ENCODE data around the gene SARDH.

Gene SARDH

DNA sequence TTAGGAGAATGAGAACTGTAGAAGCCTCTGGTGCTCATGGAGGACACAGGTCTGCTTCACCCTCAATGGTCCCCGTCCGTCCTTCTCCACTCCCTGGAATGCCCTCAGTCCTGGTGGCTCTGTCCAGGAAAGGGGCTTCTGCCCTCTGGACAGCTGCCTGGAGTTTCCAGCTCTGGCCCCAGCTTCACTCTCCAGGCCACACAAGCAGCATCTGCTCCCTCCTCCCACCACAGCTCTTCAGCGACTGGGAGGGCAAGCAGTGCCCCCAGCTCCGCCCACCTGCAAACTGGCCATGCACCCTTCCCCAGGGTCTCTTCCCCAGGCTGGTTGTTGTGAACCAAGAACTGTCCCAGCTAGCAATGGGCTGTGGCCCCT lies 4.7 kb downstream of the SARDH start:
- no peak for DNase-seq (ENCODE audit: low read depth)

DNA sequence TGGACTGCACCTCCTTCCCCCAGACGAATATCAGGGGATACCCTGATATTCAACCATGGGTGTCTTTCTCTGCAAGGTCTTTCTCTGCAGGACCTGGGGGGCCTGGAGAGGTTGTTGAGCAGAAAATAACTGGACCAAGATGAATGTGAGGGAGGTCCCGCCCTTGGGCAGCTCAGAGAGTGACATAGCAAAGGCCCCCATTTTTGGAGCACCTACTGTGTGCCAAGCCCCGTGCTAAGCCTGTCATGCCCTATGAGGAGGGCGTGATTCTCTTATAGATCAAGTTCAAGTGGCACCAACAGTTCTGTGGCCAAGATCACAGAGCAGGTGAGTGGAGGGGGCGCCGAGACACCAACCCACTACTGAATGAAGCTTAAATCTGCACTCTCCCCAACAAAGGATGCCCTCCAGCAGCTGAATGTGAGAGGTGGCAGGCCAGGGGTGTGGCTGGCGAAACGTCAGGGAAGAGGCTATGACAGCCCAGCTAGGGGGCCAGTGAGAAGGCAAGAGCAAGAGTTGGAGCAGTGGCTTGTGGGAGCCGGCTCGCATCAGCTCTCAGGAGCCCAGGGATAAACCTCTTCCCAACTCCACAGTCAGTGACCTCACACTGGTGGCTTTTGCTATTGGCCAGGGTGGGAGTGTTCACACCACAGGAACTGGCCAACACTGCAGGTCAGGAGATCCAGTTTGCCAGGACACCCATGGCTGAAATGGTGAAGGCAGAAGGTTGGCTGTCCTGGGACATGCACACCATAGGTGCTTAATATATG lies 5.3 kb downstream of the SARDH start:
- DNase-seq (ENCODE audit: low read depth), result no peak

DNA sequence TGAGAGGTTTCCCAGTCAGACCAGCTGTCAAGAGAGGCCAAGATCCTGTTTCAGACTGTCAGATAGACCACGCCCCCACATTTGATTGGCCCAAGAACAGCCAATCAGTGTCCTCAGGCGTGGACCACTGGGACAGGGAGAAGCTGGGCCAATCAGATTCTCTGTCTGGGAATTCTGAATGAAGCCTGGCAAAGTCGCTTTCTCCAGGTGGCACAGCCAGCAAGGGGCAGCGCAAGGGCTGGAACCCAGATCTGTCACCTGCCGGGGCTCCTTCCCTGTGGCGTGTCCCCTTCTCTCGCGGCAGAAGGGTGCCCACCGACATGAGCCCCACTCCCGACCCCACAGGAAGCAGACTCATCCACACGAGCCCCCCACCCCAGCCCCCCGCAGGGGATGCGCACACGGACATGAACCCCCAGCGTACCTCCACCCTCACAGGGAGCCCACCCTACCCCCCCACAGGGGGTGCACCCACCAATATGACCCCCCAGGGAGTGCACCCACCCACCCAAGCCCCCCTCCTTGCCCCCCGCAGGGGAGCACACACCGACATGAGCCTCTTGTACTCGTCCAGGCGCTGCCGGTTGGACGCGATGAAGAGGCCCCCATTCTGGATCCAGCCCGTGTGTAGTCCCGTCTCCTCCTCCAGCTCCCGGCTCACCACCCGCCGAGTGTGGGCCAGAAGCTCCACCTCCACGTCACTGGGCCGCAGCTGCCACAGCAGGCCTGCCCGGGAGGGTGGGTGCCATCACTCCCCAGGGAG lies 6.1 kb downstream of the SARDH start:
- DNase-seq (ENCODE audit: low read depth), result no peak

DNA sequence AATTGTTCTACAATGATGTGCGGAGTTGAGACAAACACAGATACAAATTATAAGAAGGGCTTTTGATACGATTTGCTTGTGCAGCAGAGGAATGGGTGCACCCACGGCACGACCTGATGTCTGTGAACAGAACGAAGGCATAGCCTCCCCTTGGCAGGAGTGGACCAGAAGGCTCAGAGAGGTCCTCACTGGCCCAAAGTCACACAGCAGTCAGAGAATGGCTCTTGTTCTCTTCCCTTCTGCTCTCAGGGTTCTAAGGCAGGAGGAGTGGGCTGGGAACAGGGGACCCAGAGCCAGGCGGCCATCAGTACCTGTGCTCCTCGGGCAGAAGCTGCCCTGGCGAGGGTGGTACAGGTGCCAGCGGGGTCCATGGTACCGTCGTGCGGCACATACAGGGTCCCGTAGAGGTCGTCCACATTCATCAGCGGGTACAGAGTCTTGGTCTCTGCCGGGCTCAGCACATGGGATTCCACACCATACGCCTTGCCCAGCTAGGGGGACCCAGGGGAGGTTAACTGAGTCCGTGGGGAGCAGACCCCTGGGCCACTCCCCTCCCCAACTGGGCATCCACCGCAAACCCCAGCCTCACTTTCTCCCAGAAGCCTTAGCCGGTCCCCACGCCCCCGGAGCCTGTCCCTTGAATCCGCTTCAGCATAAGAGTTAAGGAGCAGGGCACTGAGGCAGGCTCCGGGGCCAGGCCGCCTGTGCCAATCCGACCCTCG lies 7.0 kb downstream of the SARDH start:
- DNase-seq (ENCODE audit: low read depth), result no peak

DNA sequence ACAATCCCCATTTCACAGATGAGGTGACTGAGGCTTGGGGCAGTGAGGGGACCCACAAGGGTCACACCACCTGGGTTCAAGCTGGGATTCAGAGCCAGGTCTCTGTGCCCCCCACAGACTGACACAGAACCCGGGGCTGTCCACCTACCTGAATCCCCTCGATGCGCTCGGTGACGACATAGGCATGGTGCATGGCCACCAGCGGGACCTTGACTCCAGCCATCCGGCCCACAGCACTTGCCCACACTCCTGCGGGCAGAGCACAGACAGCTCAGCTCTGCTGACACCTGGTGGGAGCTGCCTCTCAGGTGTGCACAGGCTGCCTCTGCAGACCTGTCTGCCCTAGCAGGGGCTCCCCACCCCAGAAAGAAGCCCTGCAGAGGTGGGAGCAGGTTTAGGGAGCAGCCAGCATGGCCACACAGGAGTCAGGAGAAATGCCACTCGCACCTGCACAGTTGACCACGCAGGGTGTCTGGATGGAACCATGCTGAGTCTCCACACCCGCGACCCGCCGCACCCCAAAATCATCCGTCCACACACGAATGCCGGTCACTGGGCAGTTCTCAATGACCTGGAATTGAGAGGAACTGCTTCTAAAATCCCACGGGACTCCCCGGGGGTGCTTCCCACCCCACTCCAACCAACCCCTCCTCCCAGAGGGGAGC lies 8.4 kb downstream of the SARDH start:
- no peak for DNase-seq (ENCODE audit: low read depth)

DNA sequence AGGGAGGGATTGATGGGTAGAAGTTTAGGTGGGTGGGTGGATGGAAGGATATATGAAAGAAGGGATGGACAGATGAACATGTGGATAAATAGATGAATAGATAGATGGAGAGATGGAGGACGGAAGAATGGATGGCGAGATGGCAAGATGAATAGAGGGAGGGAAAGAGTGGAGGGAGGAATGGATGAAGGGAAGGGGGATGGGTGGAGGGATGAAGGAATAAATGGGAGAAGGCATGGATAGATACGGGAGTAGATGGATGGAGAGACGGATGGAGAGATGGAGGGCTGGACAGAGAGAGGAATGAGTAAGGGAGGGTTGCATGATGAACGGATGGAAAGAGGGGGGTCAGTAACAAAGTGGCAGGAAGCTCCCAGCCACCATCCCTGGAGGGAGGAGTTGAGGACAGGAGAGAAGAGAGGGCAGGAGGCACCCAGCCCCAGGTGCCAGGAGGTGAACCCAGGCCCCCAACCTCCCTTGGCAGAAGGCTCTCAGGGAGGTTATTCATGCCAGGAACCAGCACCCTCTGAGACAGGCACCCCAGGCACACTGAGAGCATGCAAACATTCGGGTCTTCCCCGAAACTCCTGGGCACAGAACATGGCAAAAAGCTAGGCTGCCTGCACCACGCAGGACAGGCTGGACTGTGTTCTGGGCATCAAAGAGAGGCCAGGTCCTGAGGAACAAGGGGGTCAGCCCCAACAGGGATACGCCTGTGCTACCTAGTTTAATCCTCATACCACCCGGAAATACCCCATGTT lies 9.1 kb downstream of the SARDH start:
- DNase-seq (ENCODE audit: low read depth), result no peak

DNA sequence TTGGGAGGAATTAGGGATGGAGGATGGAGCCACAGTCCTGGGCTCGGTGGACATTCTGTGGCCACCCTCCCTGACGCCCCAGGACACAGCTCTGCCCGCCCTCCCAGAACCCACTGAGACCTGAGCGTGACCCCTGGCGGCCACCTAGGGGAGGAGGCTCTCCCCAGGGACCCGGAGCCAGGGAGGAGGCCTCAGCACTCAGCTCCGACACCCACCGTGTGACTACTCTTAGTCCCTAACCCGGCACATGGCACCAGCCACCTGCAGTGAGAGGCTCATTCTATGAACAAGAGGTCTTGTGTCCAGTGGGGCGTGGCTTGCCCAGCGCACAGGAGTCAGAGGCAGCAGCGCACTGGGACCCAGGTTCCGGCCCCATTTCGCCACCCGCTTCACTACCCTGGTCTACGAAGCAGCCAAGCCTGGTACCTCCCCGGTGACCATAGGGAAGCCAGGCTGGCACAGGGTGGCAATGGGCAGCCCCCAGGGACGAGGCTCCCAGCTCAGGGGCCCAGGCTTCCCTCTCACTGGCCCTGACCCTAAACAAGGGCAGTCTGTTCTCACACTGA lies 10.2 kb downstream of the SARDH start:
- no peak for DNase-seq (ENCODE audit: low read depth)

DNA sequence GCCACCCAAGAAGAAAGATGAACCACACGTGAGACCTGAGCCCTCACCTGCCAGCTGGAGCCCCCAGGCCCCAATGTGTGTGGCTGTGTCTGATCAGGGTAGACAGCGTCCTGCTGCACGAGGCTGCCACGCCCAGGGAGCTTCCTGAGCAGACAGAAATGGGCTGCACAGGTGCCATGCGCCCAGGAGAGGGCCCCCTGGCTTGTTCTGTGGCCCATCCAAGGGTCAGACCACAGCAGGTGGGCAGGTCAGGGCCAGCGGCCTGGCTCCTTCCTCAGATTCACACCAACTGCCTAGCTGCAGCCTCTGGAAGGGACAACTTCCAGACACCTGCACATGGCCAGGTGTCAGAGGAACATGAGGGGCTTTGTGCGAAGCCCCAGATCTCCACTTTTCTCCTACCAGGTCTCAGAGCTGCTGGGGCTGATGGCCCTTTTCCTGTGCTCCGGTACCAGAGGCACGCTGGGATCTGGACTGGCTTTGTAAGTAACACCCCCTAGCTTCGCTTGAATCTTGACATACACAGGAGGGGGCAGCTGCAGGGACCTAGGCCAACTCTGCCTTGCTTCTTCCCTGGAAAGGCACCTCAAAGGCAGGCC lies 10.8 kb downstream of the SARDH start:
- DNase-seq (ENCODE audit: low read depth), result no peak

DNA sequence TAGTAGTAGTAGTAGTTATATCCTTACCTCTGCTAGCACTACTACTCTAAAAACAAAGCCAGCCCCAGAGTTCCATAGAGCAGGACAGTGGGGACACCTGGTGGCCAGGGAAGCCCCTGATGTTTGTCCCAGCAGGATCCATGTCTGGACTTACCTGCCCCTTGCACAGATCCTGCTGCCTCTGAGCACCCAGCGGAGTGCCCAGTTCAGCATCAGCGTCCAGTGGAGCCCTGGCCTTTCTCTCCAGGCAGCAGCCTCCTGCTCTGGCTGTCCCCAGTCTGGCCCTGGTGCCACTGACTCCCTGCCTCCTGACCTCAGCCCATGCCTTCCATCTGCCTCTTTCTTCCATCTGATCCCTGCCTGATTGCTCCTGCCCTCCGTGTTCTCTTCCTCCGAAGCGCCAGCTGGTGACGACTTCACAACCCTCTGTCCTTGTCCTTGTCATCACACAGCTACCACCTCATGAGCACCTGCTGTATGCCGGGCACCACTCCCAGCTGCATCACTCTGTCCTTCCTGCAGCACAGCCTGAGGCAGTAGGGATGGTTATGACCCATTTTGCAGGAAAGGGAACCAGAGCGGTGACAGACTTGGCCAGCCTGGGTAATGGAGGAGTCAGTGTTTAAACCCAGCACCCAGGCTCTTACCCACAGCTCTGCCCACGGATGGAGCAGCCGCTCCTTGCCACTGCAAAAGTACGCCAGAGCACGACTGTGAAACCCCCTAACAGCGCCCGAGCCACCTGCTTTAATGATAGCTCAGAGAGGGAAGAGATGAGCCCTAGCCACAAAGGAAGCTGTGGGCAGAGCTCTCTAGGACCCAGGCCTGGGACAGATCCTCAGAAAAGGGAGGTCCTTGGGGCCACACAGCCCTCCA lies 11.5 kb downstream of the SARDH start:
- no peak for DNase-seq (ENCODE audit: low read depth)

DNA sequence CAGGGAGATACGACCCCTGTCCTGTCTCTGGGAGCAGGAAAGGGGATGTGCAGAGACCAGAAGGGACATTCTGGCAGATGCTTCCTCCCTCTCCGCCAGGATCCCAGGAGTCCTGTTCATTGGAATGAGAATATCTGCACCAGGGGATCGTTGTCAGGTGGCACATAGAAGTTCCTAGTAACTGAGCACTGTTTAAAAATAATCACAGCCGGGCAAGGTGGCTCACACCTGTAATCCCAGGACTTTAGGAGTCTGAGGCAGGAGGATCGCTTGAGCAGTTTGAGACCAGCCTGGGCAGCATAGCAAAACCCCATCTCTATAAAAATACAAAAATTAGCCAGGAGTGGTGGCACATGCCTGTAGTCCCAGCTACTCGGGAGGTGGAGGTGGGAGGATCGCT lies 12.3 kb downstream of the SARDH start:
- DNase-seq (ENCODE audit: low read depth), result no peak

DNA sequence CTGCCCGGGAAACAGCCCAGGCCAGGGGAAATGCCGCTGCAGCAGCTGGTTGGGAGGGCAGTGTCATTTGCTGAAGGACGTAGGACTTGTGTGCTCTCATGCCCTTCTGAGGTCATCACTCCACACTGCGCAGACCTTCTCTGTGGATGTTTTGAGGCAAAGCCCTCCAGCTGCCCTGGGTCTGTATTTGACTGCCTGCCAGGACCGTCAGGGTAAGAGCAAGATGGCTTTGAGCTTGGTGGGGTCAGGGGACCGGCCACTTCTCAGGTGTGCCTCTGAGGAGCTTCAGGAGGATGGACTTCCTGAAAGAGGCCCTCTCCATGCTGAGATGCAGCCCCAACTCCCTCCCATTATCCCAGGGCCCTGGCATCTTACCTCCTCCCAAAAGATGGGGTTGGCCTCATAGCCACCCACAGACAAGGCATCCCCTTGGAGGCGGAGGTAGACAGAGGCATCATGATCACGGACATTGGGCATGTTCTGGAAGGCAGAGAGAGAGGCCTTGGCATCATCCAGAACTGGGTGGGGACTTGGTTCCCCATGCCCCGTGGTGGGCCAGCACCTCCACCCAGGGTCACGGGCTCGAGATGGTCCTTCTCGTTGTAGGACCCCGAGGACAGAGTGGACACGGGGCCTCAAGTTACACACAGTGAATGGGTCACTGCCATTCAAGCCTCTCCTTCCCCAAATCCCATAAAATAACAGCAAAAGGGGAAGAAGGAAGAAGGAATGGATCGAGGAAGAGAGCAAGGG lies 19.4 kb downstream of the SARDH start:
- DNase-seq (ENCODE audit: low read depth), result no peak

DNA sequence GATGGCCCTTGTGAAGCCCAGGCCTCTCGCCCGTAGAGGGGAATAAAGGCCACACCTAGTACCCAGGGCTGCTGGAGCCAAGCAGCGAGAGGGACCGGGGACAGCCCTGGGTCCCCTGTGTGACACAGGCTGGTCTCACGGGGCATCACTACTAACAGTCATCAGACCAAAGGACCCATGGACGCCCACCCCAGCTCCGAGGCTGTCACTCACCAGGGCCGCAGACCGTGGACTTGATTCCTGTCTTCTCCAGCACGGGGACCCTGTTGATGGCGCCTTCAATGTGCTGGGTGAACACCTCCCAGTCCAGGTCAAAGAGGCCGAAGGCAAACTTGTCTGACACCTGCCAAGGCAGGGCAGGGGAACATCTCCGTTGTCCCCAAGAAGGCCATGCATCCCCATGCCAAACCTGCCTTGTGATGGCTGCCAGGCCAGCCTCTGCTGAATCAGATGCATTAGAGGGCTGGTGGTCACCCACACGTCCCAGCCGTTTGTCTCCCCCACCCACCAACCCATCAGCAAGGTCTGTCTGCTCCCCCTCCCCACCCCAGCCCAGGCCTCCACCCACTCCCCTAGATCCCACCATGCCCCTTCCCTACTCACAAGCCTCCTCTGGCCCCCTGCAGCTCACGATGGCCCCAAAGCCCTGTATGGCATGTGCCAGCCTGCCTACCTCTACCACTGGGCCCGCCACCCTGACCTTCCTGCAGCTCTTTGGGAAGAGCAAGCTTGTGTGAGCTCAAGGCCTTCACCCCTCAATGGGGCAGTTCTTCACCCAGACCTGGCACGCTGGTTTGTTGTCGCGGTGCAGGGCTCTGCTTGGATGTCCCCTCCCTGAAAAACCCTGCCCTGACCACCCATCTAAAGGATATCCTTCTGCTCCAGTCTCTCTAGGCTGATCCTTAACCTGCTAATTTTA lies 20.8 kb downstream of the SARDH start:
- DNase-seq (ENCODE audit: low read depth), result no peak

DNA sequence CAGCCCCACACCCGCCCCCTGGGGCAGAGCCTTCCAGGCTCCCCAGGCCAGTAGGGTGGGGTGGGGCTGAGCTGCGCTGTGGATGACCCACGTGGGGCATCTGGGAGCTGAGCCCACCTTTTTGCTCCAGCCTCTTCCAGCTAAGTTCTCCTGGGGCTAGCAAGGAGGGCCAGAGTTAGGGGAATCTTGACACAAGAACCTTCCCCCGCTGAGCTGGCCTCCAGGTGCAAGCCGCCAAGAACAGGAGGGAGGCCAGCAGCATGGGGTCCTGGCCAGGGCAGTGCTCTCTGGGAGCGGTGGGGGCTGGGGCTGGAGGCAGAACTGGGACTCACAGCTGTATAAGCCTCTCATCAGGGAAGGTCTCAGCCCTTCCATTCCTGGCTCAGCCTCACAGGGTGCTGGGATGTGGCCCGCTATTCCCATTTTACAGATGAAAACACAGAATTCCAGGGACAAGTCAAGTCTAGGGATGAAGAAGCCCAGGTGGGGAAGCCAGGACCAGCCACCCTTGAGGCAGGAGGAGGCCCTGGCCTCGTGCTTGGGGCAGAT lies 21.5 kb downstream of the SARDH start:
- DNase-seq (ENCODE audit: low read depth), result no peak

DNA sequence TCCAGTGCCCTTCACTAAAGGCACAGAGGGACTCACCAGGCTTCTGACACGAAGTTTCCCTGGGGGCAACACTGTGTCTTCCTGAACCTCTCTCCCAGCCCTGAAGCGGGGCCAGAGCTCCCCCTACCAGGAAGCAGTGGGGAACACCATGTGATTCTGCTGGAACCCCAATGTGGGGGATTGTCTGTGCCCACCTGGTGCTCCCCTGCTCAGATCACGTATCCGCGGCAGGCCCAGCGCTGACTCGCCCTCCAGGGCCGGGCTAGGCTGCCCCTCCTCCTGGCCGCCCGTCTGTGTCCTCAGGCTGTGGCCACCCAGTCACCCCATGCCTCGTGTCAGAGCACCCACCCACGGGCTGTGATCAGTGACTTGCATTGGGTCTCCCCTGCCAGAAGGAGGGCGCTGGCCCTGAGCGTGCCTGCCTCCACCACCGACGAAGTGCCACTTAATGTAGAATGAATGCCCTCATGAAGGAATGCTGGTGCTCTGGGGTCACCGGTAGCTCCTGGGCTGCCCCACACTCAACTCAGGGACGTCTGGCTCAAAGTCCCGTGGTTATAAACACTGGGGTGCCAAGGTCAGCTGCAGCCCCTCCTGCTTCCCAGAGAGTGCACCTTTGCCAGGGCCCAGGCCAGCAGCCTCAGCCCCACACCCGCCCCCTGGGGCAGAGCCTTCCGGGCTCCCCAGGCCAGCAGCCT lies 22.1 kb downstream of the SARDH start:
- no peak for DNase-seq (ENCODE audit: low read depth)

DNA sequence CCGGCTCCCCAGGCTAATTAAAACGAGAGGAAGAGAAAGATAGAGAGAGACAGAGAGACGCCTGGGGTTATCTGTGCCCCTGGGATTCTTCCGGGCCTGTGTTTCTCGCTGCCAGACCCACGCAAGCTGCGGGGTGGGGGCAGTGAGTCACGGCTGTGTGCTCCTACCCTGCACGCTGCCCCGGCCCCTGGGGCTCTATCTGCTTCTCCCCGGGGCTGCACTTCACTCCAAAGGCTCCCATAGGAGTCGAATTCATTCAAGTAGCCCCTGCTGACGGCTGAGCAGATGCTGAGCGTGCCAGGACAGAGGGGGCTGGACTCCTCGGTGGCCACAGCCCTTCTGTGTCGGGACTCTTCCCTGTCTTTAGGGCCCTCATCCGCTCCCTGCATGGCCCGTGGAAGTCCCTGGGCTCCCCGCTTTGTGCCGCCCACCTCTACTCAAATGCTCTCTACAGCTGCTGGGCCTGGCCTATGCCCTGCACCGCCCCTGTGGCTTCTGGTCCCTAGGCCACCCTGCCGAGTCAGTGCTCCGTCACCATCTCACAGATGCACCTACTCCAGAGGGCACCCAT lies 22.8 kb downstream of the SARDH start:
- no peak for DNase-seq (ENCODE audit: low read depth)

DNA sequence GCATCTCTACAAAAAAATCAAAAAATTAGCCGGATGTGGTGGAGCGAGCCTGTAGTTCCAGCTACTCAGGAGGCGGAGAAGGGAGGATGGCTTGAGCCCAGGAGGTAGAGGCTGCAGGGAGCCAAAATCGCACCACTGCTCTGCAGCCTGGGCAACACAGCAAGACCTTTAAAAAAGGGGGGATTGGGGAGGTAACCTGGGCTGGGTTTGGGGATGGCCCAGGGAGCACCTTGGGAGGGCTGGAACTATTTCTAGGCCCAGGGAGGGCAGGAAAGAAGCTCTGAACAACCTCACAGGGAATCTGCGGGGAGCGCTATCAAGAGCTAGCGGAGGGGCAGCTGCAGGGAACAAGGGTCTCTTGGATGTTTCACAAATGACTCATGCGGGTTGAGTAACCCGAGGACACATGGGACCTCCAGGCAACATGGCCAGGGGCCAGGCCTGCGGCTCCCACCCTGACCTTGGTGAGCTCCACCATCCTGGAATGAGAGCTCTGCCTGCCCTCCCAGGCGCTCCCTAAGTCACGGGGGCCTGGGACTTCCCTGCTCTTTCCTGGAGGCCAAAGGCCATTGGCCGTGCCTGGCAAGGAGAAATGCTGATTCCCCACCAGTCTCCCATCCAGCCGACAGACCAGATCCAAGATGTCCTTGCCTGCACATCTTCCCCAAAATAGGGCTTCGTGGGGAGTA lies 23.4 kb downstream of the SARDH start:
- DNase-seq (ENCODE audit: low read depth), result no peak
